ENCODE measurements around the gene PARVA. TPM values are rescaled to one million over a fixed set of nuclear protein-coding genes. Genes with fewer than 3 reads are reported as not detected.

The PARVA gene
- total RNA-seq, 1 donor from 2014 or later: 45.9 TPM

DNA sequence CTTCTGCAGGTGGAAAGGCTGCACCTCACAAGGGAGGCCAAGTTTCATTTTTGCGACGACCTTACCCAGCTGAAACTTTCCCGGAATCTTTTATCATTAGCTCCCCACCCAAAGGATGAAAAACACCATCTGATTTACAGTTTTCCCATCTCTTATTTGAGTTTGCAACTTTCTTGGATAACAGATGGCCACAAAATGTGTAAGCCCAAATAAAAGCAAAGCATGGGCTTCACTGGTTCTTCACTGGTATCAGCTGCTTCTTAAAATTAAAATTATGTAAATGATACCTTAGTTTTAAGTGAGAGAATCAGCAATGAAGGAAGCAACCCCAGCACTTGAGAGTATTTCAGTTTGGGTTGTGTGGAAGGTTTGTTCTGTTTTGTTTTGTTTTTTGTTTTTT, 55.8 kb downstream of the PARVA start:
- DNase-seq (ENCODE audit: low read depth): no peak
- TF ChIP-seq, protein P1, sequence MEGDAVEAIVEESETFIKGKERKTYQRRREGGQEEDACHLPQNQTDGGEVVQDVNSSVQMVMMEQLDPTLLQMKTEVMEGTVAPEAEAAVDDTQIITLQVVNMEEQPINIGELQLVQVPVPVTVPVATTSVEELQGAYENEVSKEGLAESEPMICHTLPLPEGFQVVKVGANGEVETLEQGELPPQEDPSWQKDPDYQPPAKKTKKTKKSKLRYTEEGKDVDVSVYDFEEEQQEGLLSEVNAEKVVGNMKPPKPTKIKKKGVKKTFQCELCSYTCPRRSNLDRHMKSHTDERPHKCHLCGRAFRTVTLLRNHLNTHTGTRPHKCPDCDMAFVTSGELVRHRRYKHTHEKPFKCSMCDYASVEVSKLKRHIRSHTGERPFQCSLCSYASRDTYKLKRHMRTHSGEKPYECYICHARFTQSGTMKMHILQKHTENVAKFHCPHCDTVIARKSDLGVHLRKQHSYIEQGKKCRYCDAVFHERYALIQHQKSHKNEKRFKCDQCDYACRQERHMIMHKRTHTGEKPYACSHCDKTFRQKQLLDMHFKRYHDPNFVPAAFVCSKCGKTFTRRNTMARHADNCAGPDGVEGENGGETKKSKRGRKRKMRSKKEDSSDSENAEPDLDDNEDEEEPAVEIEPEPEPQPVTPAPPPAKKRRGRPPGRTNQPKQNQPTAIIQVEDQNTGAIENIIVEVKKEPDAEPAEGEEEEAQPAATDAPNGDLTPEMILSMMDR (IDR thresholded peaks at IDR 0.05; ENCODE audit: insufficient read depth, low read length, poor library complexity, severe bottlenecking): no peak
- Histone ChIP-seq H3K4me3 (ENCODE audit: low read depth, low read length) (no peak overlapping the region), H3K27me3 (ENCODE audit: control insufficient read depth, insufficient read depth, low read length) (no peaks in the 10 kb centered on the region), H3K36me3 (ENCODE audit: control insufficient read depth, insufficient read depth, low read length) (no peaks in the 10 kb centered on the region)

DNA sequence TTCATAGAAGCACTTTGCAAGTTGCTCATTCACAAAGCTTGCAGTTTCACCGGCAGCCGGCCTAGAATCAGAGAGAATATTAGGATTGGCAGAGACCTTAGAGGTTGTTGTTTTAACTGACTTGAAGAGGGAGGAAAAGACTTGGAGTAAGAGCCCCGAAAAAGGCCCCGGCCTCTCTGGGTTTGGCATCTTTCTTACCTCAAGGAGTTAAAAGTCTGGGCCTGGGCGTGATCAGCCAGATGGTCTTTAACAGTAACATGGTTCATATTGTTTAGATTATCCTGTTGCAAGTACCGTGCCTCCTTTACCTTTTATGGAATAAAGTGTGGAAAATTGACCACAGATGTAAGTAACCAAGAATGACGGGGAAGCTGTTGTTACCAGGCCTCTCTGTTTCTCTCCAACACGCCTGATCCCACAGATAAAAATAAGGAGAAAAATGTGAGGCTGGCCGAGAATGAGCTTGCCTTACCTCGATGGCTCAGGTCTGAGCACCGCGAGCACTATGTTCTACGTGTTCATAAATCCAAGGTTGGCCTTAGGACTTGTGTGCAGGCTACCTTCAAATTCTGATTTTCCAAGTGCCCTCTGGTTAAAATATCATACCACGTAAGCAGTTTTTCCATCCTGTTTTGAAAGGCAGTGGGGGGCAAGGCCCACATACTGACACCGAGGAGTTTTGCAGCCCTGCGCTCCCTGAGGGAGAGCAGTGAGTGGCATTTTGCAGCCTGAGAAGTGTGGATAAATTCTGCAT, 56.4 kb downstream of the PARVA start:
- no peaks in the 10 kb centered on the region for H3K27me3 ChIP-seq (ENCODE audit: control insufficient read depth, insufficient read depth, low read length)
- H3K4me3 ChIP-seq (ENCODE audit: low read depth, low read length): no peak overlapping the region

DNA sequence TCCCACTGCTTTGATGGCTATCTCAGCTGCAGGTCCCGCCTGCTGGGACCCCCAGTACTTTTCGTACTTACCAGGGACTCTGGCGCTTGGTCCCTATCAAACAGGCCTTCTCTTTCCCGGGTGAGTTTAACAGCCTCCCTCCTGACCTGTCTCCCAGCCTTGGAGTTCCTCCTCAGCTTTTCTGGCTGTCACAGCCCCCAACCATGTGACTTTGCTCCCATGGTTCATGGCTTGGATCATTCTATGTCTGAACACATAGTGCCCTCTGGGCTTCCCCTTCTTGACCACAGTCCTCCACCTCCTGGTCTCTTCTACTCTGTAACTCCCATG, 56.9 kb downstream of the PARVA start:
- no peaks in the 10 kb centered on the region for H3K36me3 ChIP-seq (ENCODE audit: control insufficient read depth, insufficient read depth, low read length)
- TF ChIP-seq, protein P1 (IDR thresholded peaks at IDR 0.05; ENCODE audit: insufficient read depth, low read length, poor library complexity, severe bottlenecking): no peak
- no peak overlapping the region for H3K4me3 ChIP-seq (ENCODE audit: low read depth, low read length)
- DNase-seq (ENCODE audit: low read depth): no peak
- no peaks in the 10 kb centered on the region for H3K27me3 ChIP-seq (ENCODE audit: control insufficient read depth, insufficient read depth, low read length)

More for the DNA sequence above, 56.4 kb downstream of the PARVA start:
- TF ChIP-seq, protein P1 (IDR thresholded peaks at IDR 0.05; ENCODE audit: insufficient read depth, low read length, poor library complexity, severe bottlenecking): no peak
- no peak for DNase-seq (ENCODE audit: low read depth)
- H3K36me3 ChIP-seq (ENCODE audit: control insufficient read depth, insufficient read depth, low read length): no peaks in the 10 kb centered on the region

DNA sequence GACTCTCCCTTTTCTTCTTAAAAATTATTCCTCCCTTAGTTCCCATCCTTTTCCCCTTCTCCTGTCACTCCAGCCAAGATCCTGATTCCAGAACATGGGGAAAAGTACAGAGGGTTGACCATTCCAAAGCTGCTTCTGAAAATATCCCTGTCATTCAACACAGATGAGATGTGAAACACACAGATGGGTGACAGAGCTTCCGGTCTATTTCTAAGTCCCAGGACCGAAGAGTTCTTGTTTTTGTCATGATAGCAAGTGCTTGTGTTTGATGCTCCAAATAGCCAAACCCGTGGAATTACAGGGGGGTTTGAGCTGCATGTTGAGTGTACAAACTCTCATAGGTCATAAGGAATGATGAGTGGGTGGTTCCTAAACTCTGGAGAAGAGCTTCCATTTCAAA, 57.9 kb downstream of the PARVA start:
- Histone ChIP-seq H3K36me3 (ENCODE audit: control insufficient read depth, insufficient read depth, low read length) (no peaks in the 10 kb centered on the region), H3K27me3 (ENCODE audit: control insufficient read depth, insufficient read depth, low read length) (no peaks in the 10 kb centered on the region), H3K4me3 (ENCODE audit: low read depth, low read length) (no peak overlapping the region)
- TF ChIP-seq, protein P1 (IDR thresholded peaks at IDR 0.05; ENCODE audit: insufficient read depth, low read length, poor library complexity, severe bottlenecking): no peak
- DNase-seq (ENCODE audit: low read depth): no peak

- TF ChIP-seq, protein P1 (IDR thresholded peaks at IDR 0.05; ENCODE audit: insufficient read depth, low read length, poor library complexity, severe bottlenecking): no peak
- no peaks in the 10 kb centered on the region for H3K36me3 ChIP-seq (ENCODE audit: control insufficient read depth, insufficient read depth, low read length)
- H3K4me3 ChIP-seq (ENCODE audit: low read depth, low read length): no peak overlapping the region
- DNase-seq (ENCODE audit: low read depth): no peak
- H3K27me3 ChIP-seq (ENCODE audit: control insufficient read depth, insufficient read depth, low read length): no peaks in the 10 kb centered on the region
Observed at GRCh38 chr11:12436266-12436665, 58.9 kb downstream of the PARVA start.

GRCh38 chr11:12438291-12438690, 60.9 kb downstream of the PARVA start:
- Histone ChIP-seq H3K4me3 (ENCODE audit: low read depth, low read length) (no peak overlapping the region), H3K36me3 (ENCODE audit: control insufficient read depth, insufficient read depth, low read length) (no peaks in the 10 kb centered on the region), H3K27me3 (ENCODE audit: control insufficient read depth, insufficient read depth, low read length) (no peaks in the 10 kb centered on the region)
- TF ChIP-seq, protein P1 (IDR thresholded peaks at IDR 0.05; ENCODE audit: insufficient read depth, low read length, poor library complexity, severe bottlenecking): no peak
- no peak for DNase-seq (ENCODE audit: low read depth)
